Neural cell (in vitro differentiated cells): ENCODE measurements around the gene ZNF724.

Source experiments
- CTCF ChIP-seq: fragments of 450-650 bp; IDR thresholded peaks from 2 replicates; pipeline ENCODE4 v1.5.1; 2014; ENCODE audit warnings: antibody characterized with exemption, mild to moderate bottlenecking, moderate library complexity; ENCODE audit not compliant: poor library complexity, severe bottlenecking
- EZH2 ChIP-seq: fragments of 200-600, 300-800 bp; shearing (Covaris generic), sonication (generic); IDR thresholded peaks from 2 replicates; pipeline ENCODE4 v1.6.1; 2014; ENCODE audit warnings: antibody characterized with exemption, low read length, borderline replicate concordance, mild to moderate bottlenecking; ENCODE audit not compliant: insufficient read depth, poor library complexity, severe bottlenecking
- POLR2AphosphoS5 ChIP-seq: IDR thresholded peaks from 2 replicates; pipeline ENCODE4 v1.6.1; 2012
- SMC3 ChIP-seq: fragments of 450-650 bp; conservative IDR thresholded peaks from 2 replicates; pipeline ENCODE4 v1.6.1; 2014; ENCODE audit warnings: antibody characterized with exemption, mild to moderate bottlenecking, moderate library complexity; ENCODE audit not compliant: poor library complexity

- TF ChIP-seq CTCF (no peak), SMC3 (no peak), EZH2 (no peak), POLR2AphosphoS5 (no peak)
Observed at GRCh38 chr19:23287620-23288019, 37.4 kb upstream of the ZNF724 start.
